GM19023 (cell line): Measurements from ENCODE around the gene TBC1D16.

Experiments
- ATAC-seq: cut with Tn5 transposase; IDR thresholded peaks from one replicate; pipeline ENCODE4 v1.9.1; 2021; ENCODE audit warnings: mild to moderate bottlenecking, moderate library complexity; ENCODE audit not compliant: unreplicated experiment

TBC1D16 gene

DNA sequence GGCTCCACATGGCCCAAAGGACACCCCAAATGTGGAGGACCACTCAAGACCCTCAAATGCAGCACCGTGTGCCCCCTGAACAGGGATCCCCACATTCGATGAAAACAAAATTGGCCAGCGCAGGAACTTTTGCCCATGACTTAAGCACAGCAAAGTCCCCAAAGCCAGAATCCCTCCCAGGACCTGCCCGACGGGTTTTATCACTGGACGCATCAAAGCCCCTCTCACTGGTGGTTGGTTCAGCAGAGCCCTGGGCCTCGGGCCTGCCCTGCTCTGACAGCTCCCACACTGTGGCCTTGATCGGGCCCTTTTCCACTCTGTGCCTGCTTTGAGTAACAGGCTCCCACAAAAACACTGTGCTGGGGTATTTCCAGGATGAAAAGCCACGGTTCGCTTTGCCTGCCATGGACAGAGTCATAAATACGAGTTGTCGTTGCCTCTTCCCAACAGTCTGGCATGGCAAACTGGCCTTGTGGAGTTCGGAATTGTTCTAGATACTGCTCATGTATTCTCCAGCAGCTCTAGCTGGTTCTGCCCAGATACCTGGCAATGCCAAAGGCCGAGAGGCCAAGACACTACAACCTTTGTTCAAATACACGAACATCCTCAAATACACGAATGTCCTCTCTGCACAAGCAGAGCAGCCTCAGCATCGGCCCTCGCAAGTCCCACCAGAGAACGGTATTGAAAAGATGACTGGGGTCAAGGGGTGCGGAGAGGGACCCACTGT is 46.4 kb downstream of the TBC1D16 start:
- no peak for ATAC-seq

DNA sequence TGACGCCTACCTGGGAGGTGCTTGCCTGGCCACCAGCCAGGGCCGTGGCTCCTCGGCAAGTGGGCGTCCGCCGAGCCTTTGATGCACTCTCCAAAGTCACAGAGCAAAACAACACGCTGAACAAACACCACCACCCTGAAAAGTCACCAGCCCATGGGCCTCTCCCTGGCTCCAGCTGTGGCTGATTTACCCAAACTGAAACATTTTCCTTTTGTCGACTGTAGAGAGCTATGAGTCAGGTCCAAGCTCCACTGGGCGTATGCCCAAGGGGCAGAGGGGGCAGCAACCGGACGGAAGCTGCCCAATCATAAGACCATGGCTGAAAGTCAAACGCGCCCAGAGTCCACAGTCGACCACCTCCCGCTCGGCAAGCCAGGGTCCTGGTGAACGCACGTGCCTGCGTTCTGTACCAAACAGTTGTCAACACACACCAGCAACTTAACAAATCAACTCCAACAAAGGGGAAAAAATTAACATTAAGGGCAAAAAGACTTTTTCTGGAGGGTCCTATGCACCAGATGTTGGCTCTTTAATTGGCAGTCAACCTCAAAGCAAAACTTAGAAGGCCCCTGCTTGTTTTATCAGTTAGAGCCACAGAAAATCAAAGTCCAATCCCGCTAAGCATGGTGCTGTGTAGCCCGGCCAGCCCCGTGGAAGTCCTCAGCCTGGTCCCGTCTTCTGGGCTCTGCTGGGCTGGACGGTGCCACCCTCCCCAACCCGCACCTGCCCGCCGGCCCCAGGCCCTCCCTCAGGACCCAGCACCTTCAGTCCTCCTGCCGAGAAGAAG is 47.3 kb downstream of the TBC1D16 start:
- no peak for ATAC-seq

DNA sequence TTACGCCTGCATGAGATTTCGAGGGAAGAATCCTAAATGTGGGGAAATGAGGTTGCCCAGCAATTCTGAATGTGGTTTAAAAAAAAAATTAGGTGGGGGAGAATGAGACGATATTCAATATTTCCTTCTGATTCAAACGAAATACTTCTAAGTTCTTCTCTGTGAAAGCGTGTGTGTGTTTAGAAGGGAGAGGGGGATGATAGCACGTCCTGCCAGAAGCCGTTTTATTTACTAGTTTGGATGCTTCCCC is 47.8 kb downstream of the TBC1D16 start:
- ATAC-seq, result no peak

DNA sequence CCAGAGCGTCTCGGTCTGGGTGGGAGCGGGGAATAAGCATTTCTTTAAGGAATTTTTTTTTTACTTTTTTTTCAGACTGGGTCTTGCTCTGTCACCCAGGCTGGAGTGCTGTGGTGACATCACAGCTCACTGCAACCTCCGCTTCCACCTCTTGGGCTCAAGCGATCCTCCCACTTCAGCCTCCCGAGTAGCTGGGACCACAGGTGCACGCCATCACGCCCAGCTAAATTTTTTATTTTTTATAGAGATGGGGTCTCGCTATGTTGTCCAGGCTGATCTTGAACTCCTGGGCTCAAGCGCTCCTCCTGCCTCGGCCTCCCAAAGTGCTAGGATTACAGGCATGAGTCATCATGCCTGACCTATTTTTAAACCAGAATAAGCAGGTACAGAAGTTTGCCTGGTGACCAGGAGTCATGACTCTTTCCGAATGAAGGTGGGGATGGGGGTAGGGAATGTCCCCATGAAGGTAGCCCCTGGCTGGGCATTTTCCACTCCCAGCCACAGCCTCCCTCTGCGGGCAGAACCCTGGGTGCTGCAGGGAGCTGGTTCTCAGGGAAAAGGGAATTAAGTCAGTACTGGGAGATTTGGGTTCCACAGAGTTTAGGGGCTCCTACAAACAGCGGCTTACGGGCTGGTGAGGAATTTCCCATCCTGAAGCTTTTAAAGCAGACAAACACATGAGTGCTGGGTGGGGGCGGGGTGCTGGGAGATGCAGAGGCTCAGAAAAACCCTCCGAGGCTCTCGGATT is 48.3 kb downstream of the TBC1D16 start:
- ATAC-seq, result no peak

DNA sequence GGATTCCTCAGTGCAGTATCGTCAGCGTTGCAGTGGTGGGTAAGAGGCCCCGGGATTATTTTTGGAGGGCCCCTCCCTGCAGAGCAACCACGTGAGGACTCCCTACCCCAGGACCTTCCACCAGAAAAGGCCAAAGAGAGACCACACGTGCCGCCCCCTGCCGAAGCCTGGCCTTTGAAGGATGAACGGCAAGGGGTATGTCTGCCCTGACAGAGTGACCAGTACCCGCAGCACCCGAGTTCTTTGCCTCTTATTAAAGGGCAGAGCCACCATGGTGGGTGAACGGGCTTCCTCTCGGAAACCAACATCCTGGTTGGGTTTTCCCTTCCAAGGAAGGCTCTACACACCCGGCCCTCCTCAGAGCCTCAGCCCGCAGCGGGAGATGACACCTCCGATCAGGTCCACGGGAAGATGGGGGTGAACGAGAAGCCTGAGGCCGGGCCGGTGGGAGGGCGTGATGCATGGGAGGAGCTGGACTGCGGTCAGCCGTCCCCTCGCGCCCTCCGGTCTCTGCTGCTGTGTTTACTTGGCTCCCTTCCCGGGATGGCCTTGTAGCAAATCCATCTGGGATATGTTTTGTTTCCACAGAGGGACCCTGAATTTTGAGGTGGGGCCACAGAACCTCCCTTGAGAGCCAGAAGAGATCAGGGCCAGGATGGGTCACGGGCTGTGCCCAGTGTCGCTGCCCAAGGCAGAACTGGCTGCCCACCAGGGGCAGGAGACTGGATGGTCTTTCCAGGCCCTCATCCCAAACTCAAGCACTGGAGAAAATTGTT is 49.1 kb downstream of the TBC1D16 start:
- no peak for ATAC-seq

DNA sequence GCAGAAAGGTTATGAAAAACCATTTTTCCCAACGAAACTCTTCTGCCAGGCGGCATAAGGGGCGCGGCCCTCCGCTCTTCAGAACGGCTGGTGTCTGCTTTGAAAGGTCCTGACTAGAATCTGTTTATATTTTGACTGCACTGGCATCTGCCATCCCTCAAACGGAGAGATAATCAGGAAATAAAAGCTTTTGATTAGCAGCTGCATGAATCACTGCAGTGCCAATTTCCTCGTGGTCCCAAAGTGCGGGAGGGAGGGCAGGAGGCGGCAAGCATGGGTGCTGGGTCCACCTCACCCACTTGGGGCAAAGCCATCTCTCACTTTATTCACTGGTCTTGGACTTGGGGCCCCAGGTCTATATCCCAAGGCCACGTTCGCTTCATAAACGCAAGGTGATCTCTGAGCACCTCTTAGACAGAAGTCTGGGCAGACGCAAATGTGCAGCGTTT is 49.7 kb downstream of the TBC1D16 start:
- ATAC-seq, result no peak

DNA sequence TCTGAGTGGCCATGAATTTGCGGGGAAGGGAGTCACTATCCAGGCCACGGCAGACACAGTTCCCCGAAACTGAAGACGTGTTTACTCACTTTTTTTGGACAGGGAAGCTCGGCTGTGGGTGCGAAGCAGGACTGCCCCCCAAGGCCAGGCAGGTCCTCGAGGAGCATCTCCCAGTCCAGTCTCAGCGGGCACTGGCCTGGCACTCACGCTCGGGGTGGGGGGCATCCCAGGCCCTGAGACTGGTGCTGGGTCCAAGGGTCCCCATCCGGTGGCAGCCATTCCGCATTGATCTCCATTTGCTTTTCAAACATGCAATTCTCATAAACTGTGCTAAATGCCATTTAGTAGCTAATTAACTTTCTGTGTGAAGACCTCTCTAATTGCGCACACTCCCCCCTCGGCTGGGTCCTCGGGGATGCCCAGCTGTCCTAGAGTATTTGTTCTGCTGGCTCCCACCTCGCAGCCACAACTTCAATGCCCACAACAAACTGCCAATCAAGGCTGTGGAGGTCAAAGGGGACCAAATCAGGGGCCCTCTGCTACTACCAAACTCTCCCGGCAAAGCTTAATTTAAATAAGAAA is 50.2 kb downstream of the TBC1D16 start:
- ATAC-seq, result no peak

DNA sequence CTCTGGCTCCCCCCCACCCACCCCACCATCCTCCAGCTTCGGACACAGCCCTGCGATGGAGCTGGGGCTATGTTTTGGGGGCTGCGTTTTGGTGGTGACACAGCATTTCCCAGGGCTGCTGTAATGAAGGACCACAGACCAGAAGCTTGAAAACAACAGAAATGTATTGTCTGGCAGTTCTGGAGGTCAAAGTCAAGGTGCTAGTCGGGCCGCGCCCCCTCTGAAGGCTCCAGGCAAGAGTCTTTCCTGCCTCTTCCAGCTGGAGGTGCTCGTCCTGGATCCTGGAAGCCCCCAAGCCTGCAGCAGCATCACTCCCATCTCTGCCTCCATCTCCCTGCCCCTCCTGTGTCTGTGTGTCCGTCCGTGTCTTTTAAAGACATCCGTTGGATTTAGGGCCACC is 50.8 kb downstream of the TBC1D16 start:
- no peak for ATAC-seq

DNA sequence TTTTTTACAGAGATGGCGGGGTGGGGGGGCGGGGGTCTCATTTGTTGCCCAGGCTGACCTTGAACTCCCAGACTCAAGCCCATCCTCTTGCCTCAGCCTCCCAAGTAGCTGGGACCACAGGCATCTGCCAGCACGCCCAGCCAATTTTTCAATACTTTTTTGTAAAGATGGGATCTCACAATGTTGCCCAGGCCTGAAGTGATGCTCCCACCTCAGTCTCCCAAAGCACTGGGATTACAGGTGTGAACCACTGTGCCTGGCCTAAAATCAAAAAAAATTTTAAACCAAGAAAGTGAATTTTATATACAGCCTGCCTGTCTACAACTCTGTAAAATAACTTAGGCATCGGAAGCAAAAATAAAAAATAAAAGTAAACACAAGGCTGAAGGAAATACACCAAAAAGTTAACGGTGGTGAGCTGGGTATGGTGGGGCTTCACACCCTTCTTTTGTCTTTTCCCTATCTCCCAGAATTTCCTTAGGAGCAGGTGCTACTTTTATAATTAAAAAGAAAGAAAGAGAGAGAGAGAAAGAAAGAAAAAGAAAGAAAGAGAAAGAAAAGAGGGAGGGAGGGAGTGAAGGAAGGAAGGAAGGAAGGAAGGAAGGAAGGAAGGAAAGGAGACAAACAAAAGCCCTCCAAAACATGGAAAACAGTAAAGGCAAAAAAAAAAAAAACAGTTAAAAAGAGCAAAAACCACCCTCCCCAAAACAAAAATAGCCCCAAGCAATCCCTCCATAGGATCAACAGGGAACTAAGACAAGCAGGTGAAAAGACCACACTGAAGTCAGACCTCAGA is 51.4 kb downstream of the TBC1D16 start:
- ATAC-seq, result no peak

DNA sequence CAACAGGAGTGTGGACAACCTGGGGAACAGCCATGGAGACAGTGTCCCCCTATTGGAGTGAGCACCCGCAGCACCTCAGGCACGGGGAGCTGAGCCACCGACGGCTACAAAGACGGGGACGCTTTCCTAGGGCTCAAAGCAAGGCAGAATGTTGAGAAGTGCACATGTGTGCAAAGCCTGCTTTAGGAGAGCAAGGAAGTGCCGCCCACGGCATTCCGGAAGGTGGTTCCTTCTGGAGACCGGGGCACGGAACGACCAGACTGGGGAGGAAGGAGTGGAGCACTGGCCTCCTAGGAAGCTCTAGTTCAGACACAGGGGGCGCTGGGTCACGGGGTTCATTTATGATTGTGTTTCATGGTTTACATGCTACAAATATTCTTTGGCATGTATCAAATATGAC is 52.2 kb downstream of the TBC1D16 start:
- no peak for ATAC-seq

DNA sequence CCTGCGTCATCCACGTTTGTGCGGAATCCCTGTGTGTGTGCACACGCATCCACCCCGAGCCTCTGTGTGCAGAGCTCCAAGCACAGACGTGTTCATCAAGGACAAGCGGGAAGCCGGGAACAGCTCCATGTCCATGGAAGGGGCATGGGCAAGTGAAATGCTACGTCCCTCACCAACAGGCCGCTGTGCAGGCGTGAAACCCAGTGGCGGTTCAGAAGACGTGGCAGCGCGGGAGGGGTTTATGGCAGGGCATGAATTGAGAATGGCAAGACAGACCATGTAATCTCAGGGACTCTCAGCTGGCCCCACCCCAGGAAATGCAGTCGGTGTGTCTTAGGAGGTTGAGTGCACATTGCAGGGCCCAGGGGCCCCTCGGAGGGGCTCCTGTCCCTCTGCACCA is 52.7 kb downstream of the TBC1D16 start:
- no peak for ATAC-seq

DNA sequence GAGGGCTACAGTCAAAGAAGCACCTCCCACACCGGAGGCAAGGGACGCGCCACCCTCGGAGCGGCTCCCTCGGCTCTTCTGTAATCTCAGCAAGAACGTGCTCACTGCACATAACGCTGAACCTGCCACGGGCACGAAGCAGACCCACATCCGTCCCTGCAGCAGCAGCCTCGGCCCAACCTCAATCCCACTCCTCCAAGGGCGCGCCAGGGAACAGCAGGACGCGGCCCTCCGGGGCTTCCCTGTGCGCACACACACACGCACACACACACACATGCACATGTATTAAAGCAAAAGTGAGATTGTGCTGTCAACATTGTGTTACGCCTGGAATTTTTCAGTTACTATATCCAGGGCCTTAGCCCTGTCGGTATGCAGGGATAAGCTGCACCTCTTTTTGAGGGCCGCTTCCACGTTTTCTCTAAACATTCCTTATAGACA is 54.0 kb downstream of the TBC1D16 start:
- no peak for ATAC-seq

DNA sequence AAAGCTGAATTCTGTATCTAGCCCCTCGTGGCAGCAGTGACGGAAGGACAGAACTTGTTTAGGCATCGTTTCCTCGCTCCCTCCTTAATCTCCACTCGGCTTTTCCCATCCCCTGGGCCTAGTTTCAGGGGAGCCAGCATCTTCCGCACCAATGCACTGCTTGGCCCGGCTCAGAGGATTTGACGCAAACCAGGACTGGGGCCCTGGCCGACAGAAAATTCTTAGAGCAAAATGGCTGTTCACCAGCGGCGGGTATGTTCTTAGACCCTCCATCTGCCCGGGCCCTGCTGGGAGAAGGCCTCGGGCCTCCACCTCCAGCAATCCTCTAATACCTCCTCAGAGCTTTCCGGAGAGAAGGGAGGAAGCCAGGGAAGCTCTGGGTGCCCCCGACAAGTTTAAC is 54.6 kb downstream of the TBC1D16 start:
- no peak for ATAC-seq

DNA sequence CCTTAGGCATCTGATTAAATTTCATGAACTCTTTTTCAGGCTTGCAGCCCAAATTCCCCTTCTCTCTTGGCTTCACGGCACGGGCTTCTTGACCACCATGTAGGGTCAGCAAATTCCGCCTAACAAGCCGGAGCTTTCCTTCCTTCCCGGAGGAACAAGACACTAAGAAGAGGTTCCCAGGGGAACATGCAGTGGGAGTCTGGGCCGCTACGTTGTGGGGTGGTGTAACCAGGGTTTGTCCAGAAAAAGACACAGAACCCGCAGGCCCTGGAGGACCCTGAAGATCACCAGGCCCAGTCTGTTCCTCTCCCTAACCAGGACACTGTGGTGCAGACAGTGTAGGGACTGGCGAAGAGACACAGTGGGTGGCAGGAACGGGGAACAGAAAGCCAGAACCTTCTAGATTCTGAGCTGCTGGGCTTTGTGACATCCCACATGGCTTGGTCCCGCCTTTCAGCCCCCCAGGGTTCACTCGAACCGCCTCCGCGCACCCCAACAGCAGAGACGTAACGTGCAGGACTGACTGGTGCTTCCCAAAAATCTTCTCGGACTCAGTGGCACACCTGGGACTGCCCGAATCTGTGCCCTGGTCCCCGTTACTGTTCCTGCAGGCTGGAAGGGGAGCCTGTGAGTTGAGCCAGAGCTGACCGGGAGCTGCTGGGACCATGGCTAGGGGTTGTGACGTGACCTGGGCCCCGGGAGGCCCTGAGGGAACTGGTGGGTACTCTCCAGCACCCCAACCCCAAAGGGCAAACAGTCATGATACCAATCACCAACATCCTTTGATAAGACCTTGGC is 55.2 kb downstream of the TBC1D16 start:
- ATAC-seq, result no peak

DNA sequence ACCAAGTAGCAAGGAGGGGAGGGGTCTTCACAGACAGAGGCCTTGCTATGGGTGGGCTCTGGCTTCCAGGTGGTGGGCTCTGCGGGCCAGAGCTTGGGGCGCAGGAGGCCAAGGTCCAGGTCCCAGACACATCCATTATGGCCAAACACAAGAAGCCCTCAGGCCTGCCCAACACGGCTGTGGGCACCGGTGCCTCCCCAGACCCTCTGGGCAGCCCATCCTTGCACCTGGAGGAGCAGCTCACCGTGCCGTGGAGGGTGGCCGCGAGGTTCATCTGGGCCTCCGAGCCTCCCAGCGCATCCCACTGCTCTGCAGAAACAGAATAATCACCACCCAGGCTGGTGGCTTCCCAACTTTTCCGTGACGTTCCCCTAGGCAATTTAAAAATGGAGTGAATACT is 55.9 kb downstream of the TBC1D16 start:
- ATAC-seq, result no peak

DNA sequence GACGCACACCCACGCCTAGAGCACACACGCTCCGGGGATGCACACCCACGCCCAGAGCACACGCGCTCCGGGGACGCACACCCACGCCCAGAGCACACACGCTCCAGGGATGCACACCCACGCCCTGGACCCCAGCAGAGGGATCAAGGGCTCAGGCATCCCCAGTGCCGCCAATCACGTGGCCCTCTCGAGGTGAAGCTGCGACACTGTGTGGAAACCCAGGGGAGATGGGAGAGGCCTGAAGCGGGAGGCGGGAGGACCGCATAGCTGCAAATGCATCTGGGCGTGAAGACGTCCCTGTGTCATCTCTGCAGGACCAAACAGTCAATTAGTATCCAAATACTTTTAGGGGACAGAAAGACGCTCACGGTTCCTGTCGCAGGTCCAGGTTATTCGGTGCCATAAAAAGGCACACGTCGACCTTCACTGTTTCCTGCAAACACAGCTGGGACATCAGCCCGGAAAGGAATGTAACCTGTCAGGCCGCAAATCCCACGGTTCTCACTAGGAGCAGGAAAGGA is 56.4 kb downstream of the TBC1D16 start:
- no peak for ATAC-seq

DNA sequence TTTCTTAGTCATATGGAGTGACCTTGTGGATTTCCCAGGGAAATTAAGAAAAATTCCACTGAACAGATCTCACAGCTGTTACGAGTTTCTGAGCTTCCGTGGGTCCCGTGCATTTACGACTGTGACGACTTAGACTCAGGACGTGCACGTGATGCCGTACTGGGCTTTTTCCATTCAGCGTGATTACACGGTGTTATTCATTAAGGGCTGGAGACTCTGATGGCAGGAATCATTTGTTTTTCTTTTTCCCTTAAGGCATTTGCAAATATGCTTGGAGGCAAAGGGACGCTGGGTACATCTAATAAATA is 57.2 kb downstream of the TBC1D16 start:
- ATAC-seq, result no peak

DNA sequence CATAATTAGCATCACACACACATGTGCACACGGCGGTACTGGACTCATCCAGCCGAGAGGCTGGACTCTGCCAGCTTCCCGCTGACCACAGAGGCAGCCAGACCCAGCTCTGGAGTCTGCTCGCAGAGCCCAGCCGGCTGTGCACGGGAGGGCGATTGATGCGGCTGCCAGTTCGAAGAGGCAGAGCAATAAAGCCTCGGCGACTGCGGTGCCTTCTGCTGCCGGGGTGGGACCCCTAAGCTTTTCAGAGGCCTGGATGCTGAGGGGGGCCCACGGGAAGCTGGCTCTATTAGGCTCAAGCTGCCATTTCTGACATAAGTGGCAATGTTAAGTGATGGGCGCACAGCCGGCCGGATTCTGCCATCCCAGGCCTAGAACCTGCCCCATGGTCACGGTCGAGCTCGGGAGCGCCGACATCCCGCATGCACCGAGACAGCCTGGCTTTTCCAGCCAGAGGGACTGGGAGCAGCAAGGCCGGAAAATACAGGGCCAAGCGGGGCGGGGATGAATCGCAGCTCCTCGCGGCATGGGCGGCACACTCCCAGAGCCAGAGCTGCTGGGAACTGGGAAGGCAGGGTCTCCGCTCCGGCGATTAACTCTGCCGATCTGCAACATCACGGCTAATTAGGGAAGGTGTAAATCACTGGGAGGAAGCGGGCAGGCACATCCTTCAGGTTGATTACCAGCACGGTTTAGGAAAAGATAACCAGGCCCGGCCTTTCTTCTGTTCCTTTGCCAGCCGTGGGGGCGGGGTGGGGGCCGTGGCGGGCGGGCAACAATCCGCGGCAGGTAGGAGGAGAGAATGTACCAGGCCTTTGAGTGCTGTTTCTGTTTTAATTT is 57.7 kb downstream of the TBC1D16 start:
- no peak for ATAC-seq
